ENCODE results near the gene LTBP1.

LTBP1 gene

GRCh38 chr2:32932825-32933755 is 13.7 kb upstream of the LTBP1 start:
- DNase-seq (ENCODE audit: low spot score), result no peak

GRCh38 chr2:32933756-32934095 is 13.0 kb upstream of the LTBP1 start:
- no peak for DNase-seq (ENCODE audit: low spot score)

- DNase-seq (ENCODE audit: low spot score), result peak; percentile 12
Measured at GRCh38 chr2:32937602-32938448, 8.9 kb upstream of the LTBP1 start.

GRCh38 chr2:32938934-32939333 is 7.8 kb upstream of the LTBP1 start:
- DNase-seq (ENCODE audit: low spot score), result no peak

GRCh38 chr2:32940316-32940997 is 6.3 kb upstream of the LTBP1 start:
- no peak for DNase-seq (ENCODE audit: low spot score)

- DNase-seq (ENCODE audit: low spot score), result no peak
Measured at GRCh38 chr2:32941944-32942690, 4.6 kb upstream of the LTBP1 start.

GRCh38 chr2:32942793-32943485 is 3.8 kb upstream of the LTBP1 start:
- DNase-seq (ENCODE audit: low spot score), result no peak

- DNase-seq (ENCODE audit: low spot score), result no peak
Measured at GRCh38 chr2:32945286-32945685, 1.5 kb upstream of the LTBP1 start.

GRCh38 chr2:32947076-32947483 is 327 bp downstream of the LTBP1 start:
- peak; percentile 26 for DNase-seq (ENCODE audit: low spot score)

GRCh38 chr2:32947484-32948143 is 861 bp downstream of the LTBP1 start:
- peak; percentile 53 for DNase-seq (ENCODE audit: low spot score)

- DNase-seq (ENCODE audit: low spot score), result no peak
Measured at GRCh38 chr2:32948266-32948665, 1.5 kb downstream of the LTBP1 start.

GRCh38 chr2:32949260-32949659 is 2.5 kb downstream of the LTBP1 start:
- no peak for DNase-seq (ENCODE audit: low spot score)

- no peak for DNase-seq (ENCODE audit: low spot score)
Measured at GRCh38 chr2:32951672-32952071, 4.9 kb downstream of the LTBP1 start.

GRCh38 chr2:32952761-32953476 is 6.2 kb downstream of the LTBP1 start:
- DNase-seq (ENCODE audit: low spot score), result no peak

GRCh38 chr2:32954206-32954605 is 7.5 kb downstream of the LTBP1 start:
- no peak for DNase-seq (ENCODE audit: low spot score)

- no peak for DNase-seq (ENCODE audit: low spot score)
Measured at GRCh38 chr2:32958821-32959220, 12.1 kb downstream of the LTBP1 start.

- no peak for DNase-seq (ENCODE audit: low spot score)
Measured at GRCh38 chr2:32960238-32960637, 13.5 kb downstream of the LTBP1 start.

- DNase-seq (ENCODE audit: low spot score), result no peak
Measured at GRCh38 chr2:32960647-32961403, 14.1 kb downstream of the LTBP1 start.

- no peak for DNase-seq (ENCODE audit: low spot score)
Measured at GRCh38 chr2:32962690-32963089, 15.9 kb downstream of the LTBP1 start.

All from hepatic stellate cell (primary cell).